Pulmonary artery endothelial cell (primary cell): ENCODE results near the gene FAM78B. TPM values are rescaled to one million over a fixed set of nuclear protein-coding genes. Genes with fewer than 3 reads are reported as not detected.

Source experiments
- DNase-seq: peaks from one replicate; pipeline ENCODE4 v3.0.0-alpha.2; 2011; ENCODE audit warnings: low read depth, low spot score
- total RNA-seq: library from RNA; depleted of rRNA; stranded (reverse); fragments of >200 nt; gene quantifications from 2 replicates; pipeline ENCODE4 v1.2.3, GENCODE V29; 2014

The FAM78B gene
- total RNA-seq, 1 donor from 2014 or later: 0.13 TPM

GRCh38 chr1:166069390-166069789 lies 97.4 kb downstream of the FAM78B start:
- no peak for DNase-seq

- no peak for DNase-seq
These were observed 100.7 kb downstream of the FAM78B start for GRCh38 chr1:166066107-166066506.

DNA sequence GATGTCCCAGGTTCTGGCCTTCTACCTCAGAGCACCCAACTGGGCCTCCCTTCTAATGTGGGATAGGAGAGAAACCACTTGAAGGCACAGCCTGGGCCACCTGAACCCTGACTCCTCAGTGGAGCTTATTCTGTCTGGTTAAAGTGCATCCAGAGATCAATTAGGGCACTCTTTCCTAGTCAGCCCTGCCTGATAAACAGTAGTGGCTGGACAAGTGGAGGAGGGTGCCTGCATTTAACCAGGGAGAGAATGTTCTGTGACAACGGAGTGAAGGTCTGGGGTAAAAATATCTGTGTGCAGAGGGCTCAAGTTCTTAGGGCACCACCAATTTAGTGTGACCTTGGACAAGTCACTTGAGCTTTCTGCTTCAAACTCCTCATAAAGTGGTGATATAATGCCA lies 101.8 kb downstream of the FAM78B start:
- no peak for DNase-seq

- DNase-seq: no peak
These were observed 102.4 kb downstream of the FAM78B start for GRCh38 chr1:166064313-166064926.

DNA sequence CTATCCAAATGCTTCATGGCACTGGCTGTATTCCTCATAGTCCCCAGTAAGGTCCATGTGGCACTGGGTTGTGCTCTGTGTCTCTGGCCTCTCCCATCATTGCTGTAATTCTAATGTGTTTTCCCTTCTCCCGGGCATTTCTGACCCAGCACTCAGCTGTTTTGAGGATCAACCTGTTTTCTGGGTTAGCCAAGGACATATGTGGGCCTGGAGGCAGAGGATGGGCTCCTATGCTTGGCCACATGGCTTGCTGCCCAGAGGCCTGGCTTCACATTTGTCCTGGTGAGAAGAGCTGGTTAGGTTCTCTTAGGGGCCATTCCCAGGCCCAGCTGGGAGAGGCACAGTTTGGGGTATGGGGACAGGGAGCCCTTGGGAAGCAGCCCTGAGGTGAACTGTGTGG lies 103.1 kb downstream of the FAM78B start:
- no peak for DNase-seq

GRCh38 chr1:166062421-166063070 lies 104.3 kb downstream of the FAM78B start:
- DNase-seq: no peak

- no peak for DNase-seq
These were observed 109.2 kb downstream of the FAM78B start for GRCh38 chr1:166057650-166058049.

- DNase-seq: no peak
These were observed 113.4 kb downstream of the FAM78B start for GRCh38 chr1:166053395-166053794.

DNA sequence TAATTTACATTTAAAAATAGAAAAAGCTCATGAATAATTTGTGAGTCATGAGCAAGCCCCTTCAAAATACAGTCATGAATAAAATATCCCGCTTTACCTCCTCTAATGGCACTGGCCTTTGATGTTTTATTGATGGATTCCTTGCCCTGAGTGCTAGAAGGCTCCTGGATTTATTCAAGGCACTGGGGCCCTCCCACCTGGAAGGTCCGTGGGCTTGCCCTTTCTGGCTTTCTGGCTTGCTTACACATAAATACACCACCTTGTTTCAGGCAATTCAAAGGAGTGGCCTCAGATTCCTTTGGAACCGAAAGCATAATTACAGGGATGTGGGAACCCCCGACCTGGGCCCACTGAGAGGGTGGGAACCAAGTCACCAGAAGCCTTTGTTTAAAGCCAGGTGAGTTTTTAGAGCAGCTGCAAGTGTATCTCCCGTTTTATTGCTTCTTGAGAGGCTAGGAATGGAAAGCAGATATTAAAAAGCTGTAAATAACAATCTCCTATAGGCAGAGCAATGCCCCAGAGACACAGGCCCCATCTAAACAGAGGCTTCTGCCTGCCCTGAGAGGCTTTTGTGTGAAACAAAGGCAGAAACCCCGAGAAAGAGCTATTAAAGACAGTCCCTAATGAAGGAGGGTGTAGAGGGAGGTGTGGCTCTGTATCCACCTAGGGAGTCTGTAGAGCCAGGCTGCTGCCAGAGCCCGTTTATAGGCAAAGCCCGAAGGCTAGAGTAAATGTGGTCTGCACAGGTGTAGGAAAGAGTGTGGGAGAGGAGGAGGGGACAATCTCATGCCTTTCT lies 126.4 kb downstream of the FAM78B start:
- DNase-seq: no peak

DNA sequence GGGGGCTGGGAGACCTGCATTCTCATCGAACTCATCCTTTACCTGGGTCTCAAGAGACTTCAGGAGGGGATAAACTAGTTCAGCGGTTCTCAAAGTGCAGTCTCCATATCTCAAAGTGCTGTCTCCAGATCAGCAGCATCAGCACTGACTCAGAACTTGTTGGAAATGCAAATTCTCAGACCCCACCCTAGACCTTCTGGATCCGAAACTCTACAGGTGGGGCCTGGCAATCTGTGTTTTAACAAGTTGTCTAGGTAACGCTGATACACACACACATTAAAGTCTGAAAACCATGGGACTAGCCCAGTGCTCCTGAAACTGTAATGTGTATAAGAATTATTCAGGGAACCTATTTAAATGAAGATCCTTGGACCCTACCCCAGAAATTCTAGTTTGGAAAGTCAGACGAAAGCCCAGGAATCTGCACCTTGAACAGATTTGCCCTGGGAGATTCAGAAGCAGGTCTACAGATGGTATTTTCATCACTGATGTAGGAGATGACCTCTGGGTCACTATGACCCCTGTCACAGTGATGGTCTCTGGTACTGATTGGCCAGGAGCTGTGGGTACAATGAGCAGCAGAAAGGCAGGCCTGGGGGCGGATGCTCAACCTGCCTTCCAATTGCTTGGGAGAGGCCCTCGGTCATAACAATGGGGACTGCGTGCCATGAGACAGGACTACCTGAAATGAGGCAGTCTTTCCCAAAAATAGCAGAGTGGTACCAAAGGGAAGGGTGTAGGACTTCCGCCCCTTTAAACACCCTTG lies 127.2 kb downstream of the FAM78B start:
- no peak for DNase-seq

DNA sequence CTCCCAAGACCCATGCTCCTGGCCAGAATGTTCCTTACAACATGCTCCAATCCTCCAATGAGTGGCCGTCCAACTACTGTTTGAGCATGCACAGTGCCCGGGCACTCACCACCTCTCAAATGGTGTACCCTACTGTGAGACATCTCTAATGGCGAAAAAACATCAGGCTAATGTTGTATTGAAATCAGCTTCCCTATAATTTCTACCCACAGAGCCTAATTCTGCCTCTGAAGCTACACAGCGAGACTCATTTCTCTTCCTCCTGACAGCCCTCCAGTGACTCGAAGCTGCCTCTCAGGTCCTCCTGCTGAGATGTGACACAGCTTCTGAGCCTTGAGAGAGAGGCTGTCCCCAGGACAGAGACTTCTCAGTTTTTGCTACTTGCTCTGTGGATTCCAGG lies 130.7 kb downstream of the FAM78B start:
- DNase-seq: no peak

DNA sequence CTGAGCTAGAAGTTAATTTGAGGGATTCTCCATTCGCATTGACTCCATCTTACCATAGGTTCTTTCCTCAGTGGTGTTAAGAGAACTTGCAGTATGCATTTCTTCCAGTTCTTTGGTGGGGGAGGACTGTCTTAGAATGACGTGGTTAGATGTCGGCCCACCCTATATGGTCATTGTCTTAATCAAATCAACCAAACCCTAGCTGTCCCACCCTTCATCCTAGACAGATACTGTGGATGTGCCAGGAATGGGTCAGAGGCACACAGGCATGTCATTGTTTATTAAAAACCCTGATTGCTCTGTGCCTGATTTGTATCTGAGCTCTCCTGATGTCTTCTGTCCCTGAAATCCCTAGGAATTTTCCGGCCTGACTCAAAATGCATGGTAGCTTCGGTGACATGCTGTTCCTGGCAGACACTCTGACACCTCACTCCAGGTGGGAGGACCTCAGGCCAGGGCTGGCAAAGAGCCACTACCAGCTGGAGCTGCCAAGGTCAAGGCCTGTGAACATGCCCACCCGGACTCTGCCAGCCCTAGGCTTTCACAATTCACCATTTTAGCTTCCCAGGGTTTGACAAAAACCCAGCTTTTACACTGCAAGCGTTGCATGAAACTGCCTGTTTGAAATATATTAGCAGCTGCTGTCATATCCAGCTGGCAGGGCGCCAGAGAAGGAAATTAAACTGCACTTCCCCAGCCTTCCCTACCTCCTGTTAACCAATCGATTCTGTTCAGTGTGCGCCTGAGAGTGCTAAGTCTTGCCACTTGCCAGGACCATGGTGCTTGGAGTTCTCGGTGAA lies 134.0 kb downstream of the FAM78B start:
- DNase-seq: no peak

- no peak for DNase-seq
These were observed 134.7 kb downstream of the FAM78B start for GRCh38 chr1:166031932-166032571.

DNA sequence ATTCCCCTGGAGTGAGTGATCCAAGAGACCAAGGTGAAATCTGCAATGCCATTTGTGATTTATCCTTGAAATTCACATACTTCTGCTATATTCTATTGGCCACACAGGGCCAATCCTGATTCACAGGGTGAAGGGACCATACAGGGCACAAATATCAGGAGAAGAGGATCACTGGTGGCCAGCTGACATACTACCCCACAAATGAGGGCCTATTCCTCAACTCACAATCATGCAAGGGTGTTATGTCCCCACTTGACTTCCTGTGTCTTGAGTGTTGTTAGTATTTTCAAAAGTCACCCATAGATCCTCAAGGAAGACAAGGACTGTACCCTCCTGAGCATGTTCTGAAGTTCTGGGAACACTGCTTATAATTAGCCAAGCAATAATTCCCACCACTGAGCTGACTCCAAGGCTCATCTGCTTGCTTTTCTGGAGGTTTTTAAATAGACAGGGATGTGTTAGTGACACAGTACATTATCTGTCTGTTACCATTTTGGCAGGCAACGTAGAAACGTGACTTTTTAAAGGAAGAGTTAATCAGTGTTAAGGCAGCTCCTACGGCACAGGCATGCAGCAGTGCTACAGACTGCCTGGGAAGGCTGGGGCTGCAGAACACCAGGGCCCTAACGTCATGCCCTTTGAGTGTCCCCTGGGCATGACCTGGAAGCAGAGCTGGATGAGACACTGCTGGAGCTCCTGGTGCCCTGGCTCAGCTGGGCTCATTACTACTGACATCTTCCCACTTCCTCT lies 137.4 kb downstream of the FAM78B start:
- no peak for DNase-seq

GRCh38 chr1:166026555-166026954 lies 140.2 kb downstream of the FAM78B start:
- no peak for DNase-seq

DNA sequence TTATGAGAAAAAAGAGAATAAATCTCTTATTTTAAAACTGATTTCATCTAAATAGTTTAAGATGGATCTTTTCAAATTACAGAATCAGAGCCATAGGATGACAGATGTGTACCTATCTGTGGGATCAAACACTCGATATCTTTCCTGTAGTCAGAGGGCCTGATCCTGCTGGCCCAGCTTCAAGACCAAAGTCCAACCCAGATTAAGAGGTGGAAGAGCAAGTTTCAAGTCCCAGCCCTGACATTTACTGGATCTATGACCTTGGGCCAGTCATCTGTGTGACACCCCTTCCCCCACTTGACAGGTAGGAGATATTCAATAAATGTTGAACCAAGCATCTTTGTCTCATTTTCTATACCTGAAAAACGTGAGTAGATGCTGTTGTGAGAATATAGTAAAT lies 140.7 kb downstream of the FAM78B start:
- DNase-seq: no peak

DNA sequence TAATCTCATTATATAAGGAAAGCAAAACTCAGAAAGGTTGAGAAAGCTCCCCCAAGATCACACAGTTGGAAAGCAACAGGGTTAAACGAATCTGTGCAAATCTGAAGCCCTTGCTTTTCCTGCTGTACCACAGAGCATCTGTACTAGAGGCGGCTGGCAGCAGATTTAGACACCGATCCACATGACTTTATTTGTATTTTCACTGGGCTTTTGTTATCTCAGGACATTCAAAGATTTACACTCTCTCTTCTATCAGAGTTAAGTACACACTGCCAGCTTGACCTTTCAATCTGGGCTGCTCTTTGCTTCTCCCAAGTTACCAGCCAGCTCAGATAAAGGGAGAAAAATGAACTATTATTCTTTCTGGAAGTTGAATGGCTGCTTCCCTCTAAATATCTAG lies 146.6 kb downstream of the FAM78B start:
- DNase-seq: no peak
